Retinal pigment epithelial cell (primary cell): ENCODE results near the gene TEAD3.

Experiments
- DNase-seq: peaks from one replicate; pipeline ENCODE4 v3.0.0-alpha.2; 2010; ENCODE audit warnings: low read depth
- H3K4me3 ChIP-seq: 2 replicates; pipeline ENCODE4 v1.5.1; 2011; ENCODE audit warnings: mild to moderate bottlenecking, low read length, control low read depth, moderate library complexity
- CTCF ChIP-seq: conservative IDR thresholded peaks from 2 replicates; pipeline ENCODE4 v1.5.1; 2011; ENCODE audit warnings: low read depth, low read length, control low read depth, inconsistent platforms

TEAD3 gene

GRCh38 chr6:35470663-35471120 is 26.2 kb downstream of the TEAD3 start:
- TF ChIP-seq CTCF = no peak
- H3K4me3 ChIP-seq = peak overlapping the region; percentile 97
- no peak for DNase-seq

- no peak for TF ChIP-seq CTCF
- peak overlapping the region; percentile 97 for H3K4me3 ChIP-seq
- no peak for DNase-seq
Measured at GRCh38 chr6:35469751-35470662, 26.9 kb downstream of the TEAD3 start.

GRCh38 chr6:35468980-35469750 is 27.7 kb downstream of the TEAD3 start:
- no peak for TF ChIP-seq CTCF
- DNase-seq = no peak
- H3K4me3 ChIP-seq = peak overlapping the region; percentile 97

GRCh38 chr6:35468181-35468979 is 28.5 kb downstream of the TEAD3 start, which contains the start of gene RPL10A:
RPL10A (plus strand) TSS chr6:35468401; CDS start chr6:35468435, 34 bp downstream.
- peak within 1 kb of the TSS; percentile 97 for H3K4me3 ChIP-seq
- peak; percentile 83 for DNase-seq
- peak; percentile 97 for TF ChIP-seq CTCF

- DNase-seq = no peak
- no peak overlapping the region for H3K4me3 ChIP-seq
- no peak for TF ChIP-seq CTCF
Measured at GRCh38 chr6:35465646-35466045, 31.2 kb downstream of the TEAD3 start.

- no peak for DNase-seq
- no peak for TF ChIP-seq CTCF
Measured at GRCh38 chr6:35463292-35463691, 33.6 kb downstream of the TEAD3 start.

More at GRCh38 chr6:35463292-35463691, 33.6 kb downstream of the TEAD3 start:
- no peak overlapping the region for H3K4me3 ChIP-seq
